Psoas muscle (tissue), 8 donors: ENCODE results near the gene GSTK1. TPM values are rescaled to one million over a fixed set of nuclear protein-coding genes. Genes with fewer than 3 reads are reported as not detected.
A peak's percentile ranks its signal among the peaks of the same experiment; 100 is the strongest.

ENCODE experiments used
- ATAC-seq, 4 donors: fragments of 200-7000 bp; cut with Tn5 transposase; one replicate each; pipeline ENCODE4 v1.9.1; 2020; ENCODE audit warnings: moderate library complexity in 3 of 4, mild to moderate bottlenecking in 2 of 4
- DNase-seq, 2 donors: peaks; one replicate each; pipeline ENCODE4 v3.0.0-alpha.2; 2020
- H3K27ac ChIP-seq: fragments of 200-600 bp; one replicate; pipeline ENCODE4 v1.8.0; 2022
- H3K27me3 ChIP-seq, 3 donors: fragments of 200-600 bp in 1 of 3; one replicate each; pipeline versions ENCODE4 v1.6.1 to v1.8.0; 2013 to 2022; ENCODE audit warnings: low read length in 2 of 3, mild to moderate bottlenecking in 2 of 3, moderate library complexity in 1 of 3; ENCODE audit not compliant: insufficient read depth in 3 of 3
- H3K36me3 ChIP-seq, 2 donors: fragments of 200-600 bp in 1 of 2; one replicate each; pipeline versions ENCODE4 v1.6.1 to v1.8.0; 2013 to 2022; ENCODE audit warnings: low read depth in 1 of 2, mild to moderate bottlenecking in 1 of 2, moderate library complexity in 1 of 2; ENCODE audit not compliant: insufficient read depth in 1 of 2
- H3K4me1 ChIP-seq: fragments of 200-600 bp; one replicate; pipeline ENCODE4 v1.8.0; 2022
- H3K4me3 ChIP-seq: fragments of 200-600 bp; one replicate; pipeline ENCODE4 v1.8.0; 2022; ENCODE audit warnings: mild to moderate bottlenecking
- H3K9me3 ChIP-seq: fragments of 200-600 bp; one replicate; pipeline ENCODE4 v1.8.0; 2022
- CTCF ChIP-seq: fragments of 200-600 bp; IDR thresholded peaks from one replicate; pipeline ENCODE4 v1.8.0; 2022; ENCODE audit warnings: antibody characterized with exemption
- WGBS, 3 donors: extraction: QIAGEN DNeasy Blood & Tissue Kit; methylation state at CpG; one replicate each; pipeline versions ENCODE4 v1.1.6 to v1.1.7; 2013; 5-methylcytosine and 5-hydroxymethylcytosine counted together
- intact Hi-C, 2 donors: fragments of 100-400 bp; cut with DNase I; formaldehyde crosslinking; loops; one replicate each; pipeline versions ENCODE4 v1.11.0 to v1.14.2; 2022
- polyA plus RNA-seq, 3 donors: library from polyadenylated mRNA; stranded (reverse); fragments of 200-250 nt; gene quantifications; one replicate each; pipeline ENCODE4 v1.2.3, GENCODE V29; 2013
- total RNA-seq, 4 donors: library from RNA; stranded (reverse); fragmentation: NEBNext Ultra II Directional in 2 of 4; extraction: Animal tissue kit (Norgen Biotek cat#: 25700) in 2 of 4; gene quantifications; one replicate each; pipeline versions ENCODE4 v1.2.1 to v1.2.4, GENCODE V29; 2021 to 2023
- donor health status: healthy with polysubstance abuse.
- donor health status: DM: no; HTN: no; CAD: no; lungs with moderate emphysema.
- donor health status: Bipolar disorder and iron deficiency.
- donor health status: healthy.
- donor health status: DM: yes; HTN: yes; CAD: no.
- donor health status: DM: no; HTN: no; CAD: no.
- donor health status: DM: no; HTN: no; CAD: no.
- donor health status: DM: yes; HTN: yes; CAD: no.

GSTK1 gene
- total and polyA plus RNA-seq, 7 donors = 65.1 to 129 (median 93.9) TPM

DNA sequence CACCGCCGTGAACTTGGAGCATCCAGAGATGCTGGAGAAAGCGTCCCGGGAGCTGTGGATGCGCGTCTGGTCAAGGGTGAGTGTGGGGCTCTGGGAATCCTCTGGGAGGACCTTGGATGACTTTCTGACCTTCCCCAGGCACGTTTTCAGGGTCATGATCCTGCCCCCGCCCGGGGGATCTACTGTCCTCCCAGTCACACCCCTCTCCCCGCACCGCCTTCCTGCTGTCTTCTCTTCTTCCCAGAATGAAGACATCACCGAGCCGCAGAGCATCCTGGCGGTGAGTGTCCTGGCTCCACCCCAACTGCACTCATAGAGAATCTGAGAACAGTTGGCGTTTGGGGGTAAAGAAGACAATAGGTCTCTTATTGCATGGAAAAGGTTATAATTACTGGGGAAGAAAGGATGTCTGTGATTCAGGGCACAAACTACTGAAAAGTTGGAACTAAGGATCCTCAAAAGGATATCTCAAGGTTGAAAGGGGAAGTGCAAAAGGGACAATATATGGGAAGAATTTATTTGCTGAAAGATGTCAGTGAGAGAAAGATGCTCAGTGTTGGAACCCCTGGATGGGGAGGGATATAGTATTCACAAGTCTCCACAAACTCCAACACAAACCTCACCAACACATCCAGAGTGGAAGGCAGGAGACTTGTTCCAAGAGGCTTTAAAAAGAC lies 1.9 kb downstream of the GSTK1 start:
- peak overlapping the region; percentile 98 for H3K4me3 ChIP-seq
- no peaks in the 10 kb centered on the region for H3K27me3 ChIP-seq
- no peak for TF ChIP-seq CTCF
- DNase-seq (no peak), ATAC-seq (no peak)
- H3K4me1 ChIP-seq = no peaks in the 10 kb centered on the region
- no peaks in the 10 kb centered on the region for H3K9me3 ChIP-seq
- WGBS, 3 donors = 51 to 53% (median 51%) methylated on average over 13 to 15 of the region's 15 CpGs
- H3K36me3 ChIP-seq = peaks cover 11 to 50% of the 10 kb centered on the region in 2 donors
- H3K27ac ChIP-seq = peak overlapping the region; percentile 88
- intact Hi-C loops = no loop called here

GRCh38 chr7:143269251-143269650 lies 6.0 kb downstream of the GSTK1 start:
- H3K4me1 ChIP-seq = no peaks in the 10 kb centered on the region
- 67 to 76% (median 72%) methylated on average over 5 of the region's 5 CpGs for WGBS, 3 donors
- H3K36me3 ChIP-seq = peaks cover 11 to 60% of the 10 kb centered on the region in 2 donors
- H3K27ac ChIP-seq = no peak overlapping the region
- ATAC-seq (no peak), DNase-seq (no peak)
- no peak for TF ChIP-seq CTCF
- H3K9me3 ChIP-seq = no peaks in the 10 kb centered on the region
- no peaks in the 10 kb centered on the region for H3K27me3 ChIP-seq
- intact Hi-C loops = no loop called here
- no peak overlapping the region for H3K4me3 ChIP-seq

- Histone ChIP-seq H3K27me3 (no peaks in the 10 kb centered on the region), H3K27ac (no peak overlapping the region), H3K9me3 (no peaks in the 10 kb centered on the region), H3K4me3 (no peak overlapping the region), H3K36me3 (peaks cover 11 to 46% of the 10 kb centered on the region in 2 donors), H3K4me1 (no peaks in the 10 kb centered on the region)
- 79 to 91% (median 90%) methylated on average over 1 of the region's 1 CpG for WGBS, 3 donors
- intact Hi-C loops = no loop called here
- TF ChIP-seq CTCF = no peak
- ATAC-seq (no peak), DNase-seq (no peak)
These were observed 8.0 kb downstream of the GSTK1 start for GRCh38 chr7:143271240-143271639.

DNA sequence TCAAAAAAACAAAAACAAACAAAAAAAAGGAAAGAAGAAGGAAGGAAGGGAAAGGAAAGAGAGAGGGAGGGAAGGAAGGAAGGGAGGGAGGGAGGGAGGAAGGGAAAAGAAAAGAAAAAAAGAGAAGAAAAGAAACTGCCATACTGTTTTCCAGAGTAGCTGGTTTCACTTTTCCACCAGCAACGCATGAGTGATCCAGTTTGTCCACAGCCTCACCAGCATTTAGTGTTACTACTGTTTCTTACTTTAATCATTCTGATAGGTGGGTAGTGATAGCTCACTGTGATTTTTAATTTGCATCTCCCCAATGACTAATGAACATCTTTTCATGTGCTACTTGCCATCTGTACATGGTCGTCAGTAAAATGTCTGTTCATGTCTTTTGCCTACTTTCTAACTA lies 9.6 kb downstream of the GSTK1 start:
- intact Hi-C loops = no loop called here
- ATAC-seq (no peak), DNase-seq (no peak)
- 91 to 96% (median 92%) methylated on average over 2 of the region's 2 CpGs for WGBS, 3 donors
- Histone ChIP-seq H3K4me3 (no peak overlapping the region), H3K27ac (no peak overlapping the region), H3K9me3 (no peaks in the 10 kb centered on the region), H3K27me3 (no peaks in the 10 kb centered on the region), H3K36me3 (peaks cover 8 to 32% of the 10 kb centered on the region in 2 donors), H3K4me1 (no peaks in the 10 kb centered on the region)
- no peak for TF ChIP-seq CTCF
